ENCODE results near the gene FBXL3. TPM values are rescaled to one million over a fixed set of nuclear protein-coding genes. Genes with fewer than 3 reads are reported as not detected.

Gene FBXL3
- total and polyA plus RNA-seq, 2 of the 4 experiments (the other 2 are of a cell fraction): 15.3 to 43.6 TPM

DNA sequence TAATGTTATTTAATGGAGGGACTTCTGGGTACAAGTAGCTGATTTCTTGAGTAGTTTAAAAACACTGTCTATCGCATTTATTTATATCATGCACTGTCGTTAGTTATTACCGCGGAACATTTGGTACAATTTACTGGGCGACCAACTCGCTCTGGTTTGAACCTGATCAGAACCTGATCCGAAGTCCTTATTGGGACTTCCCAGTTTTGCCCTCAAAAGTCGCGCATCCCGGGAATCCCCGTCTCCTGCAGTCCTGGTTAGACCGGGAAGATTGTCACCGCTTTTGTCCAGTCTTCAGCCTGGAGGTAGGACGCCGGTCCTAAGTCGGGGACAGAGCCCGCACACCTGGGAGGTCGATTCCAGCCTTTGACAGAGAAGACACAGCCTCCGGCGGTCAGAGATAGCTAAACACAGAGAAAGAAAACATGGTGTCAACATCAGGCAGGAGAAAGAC, 34.4 kb downstream of the FBXL3 start:
- ATAC-seq (ENCODE audit: low read depth) (0 out of 2 replicates have a peak, but pooled peaks have one; percentile 1), DNase-seq (peak; percentile 23)
- WGBS, 2 experiments (ENCODE audit: extremely low coverage in 2 of 2, insufficient read length in 1 of 2): 3% methylated on average over 10 of the region's 20 CpGs; no CpG with 5 or more reads in 1 of the 2 experiments
- Histone ChIP-seq H4K91ac (ENCODE audit: insufficient read depth, low read depth, low read length) (peak overlapping the region; percentile 81; the same call in 1 of the 2 replicates), H3K4me3 (ENCODE audit: insufficient read depth, low read depth, low read length) (peak overlapping the region; percentile 83), H2AK5ac (ENCODE audit: low read depth, low read length) (peak overlapping the region; percentile 52; the same call in 1 of the 2 replicates), H3K4ac (ENCODE audit: low read depth, low read length) (peak overlapping the region; percentile 91), H2BK15ac (ENCODE audit: low read depth, low read length) (no peak overlapping the region), H3K23ac (ENCODE audit: low read depth, low read length) (peak overlapping the region; percentile 94), H3K27ac (ENCODE audit: insufficient read depth, low read length) (peak overlapping the region; percentile 60; the same call in 1 of the 2 replicates), H3K4me2 (ENCODE audit: low read depth, low read length) (peak overlapping the region; percentile 68), H4K20me1 (ENCODE audit: insufficient read depth, low read length) (no peaks in the 10 kb centered on the region), H3K9me1 (ENCODE audit: insufficient read depth, low read length) (peaks cover 7% of the 10 kb centered on the region), H3K36me3 (ENCODE audit: control insufficient read depth, insufficient read depth, low read length) (peaks cover 4% of the 10 kb centered on the region; the same call in 1 of the 2 replicates), H3K9me3 (ENCODE audit: control insufficient read depth, insufficient read depth, low read length) (no peaks in the 10 kb centered on the region), H2AK9ac (replicated peaks; ENCODE audit: low read depth, low read length, poor library complexity) (peak overlapping the region; percentile 90), H3K56ac (ENCODE audit: extremely low read depth, insufficient read depth, low read length) (peak overlapping the region; percentile 74; the same call in 1 of the 2 replicates), H2BK5ac (ENCODE audit: low read depth, low read length, poor library complexity, severe bottlenecking) (peak overlapping the region; percentile 48), H3K79me1 (ENCODE audit: low read depth in 1 of 2, low read length in 2 of 2) (peaks cover 23 to 35% of the 10 kb centered on the region in 2 experiments), H3K18ac (ENCODE audit: low read depth, low read length) (peak overlapping the region; percentile 14), H3K9ac (ENCODE audit: low read depth, low read length) (peak overlapping the region; percentile 89), H3K27me3 (ENCODE audit: control insufficient read depth, insufficient read depth, low read length) (no peaks in the 10 kb centered on the region), H2AFZ (replicated peaks; ENCODE audit: low read length, poor library complexity) (peak overlapping the region; percentile 98), H2BK20ac (ENCODE audit: low read depth, low read length) (no peak overlapping the region), H4K5ac (ENCODE audit: low read depth, low read length) (peak overlapping the region; percentile 67), H3K4me1 (ENCODE audit: control insufficient read depth, insufficient read depth, low read length) (peaks cover 4% of the 10 kb centered on the region; the same call in 1 of the 2 replicates), H4K8ac (ENCODE audit: low read depth in 2 of 2, low read length in 2 of 2) (peak overlapping the region; percentile 82 to 96), H2BK120ac (ENCODE audit: low read depth, low read length) (peak overlapping the region; percentile 73; the same call in 1 of the 2 replicates), H3K14ac (replicated peaks; ENCODE audit: low read depth, low read length) (peak overlapping the region; percentile 94)
- in situ Hi-C loops (cut with MboI; ENCODE audit: low sequenced_read_pairs) (loop anchor here (25.0 kb wide), 1 partner anchor 1305 kb away; no protein-coding TSS in a partner anchor), intact Hi-C loops (cut with micrococcal nuclease) (loop anchor here (5.0 kb wide), 1 partner anchor 835 kb away; no protein-coding TSS in a partner anchor), dilution Hi-C loops (cut with HindIII; ENCODE audit: low sequenced_read_pairs, unreplicated experiment) (no loop called here)
- CTCF ChIA-PET: interaction anchor here (0.7 to 3.7 kb wide), 3 partner anchors 10 to 284 kb away, joined by 3 to 15 read pairs (median 14); no protein-coding TSS in a partner anchor
- POLR2A ChIA-PET (ENCODE audit: unreplicated experiment): no interaction called here
- no TSS peak for BruUV-seq (replicated peaks)
- TF ChIP-seq FOS (IDR thresholded peaks at IDR 0.05; ENCODE audit: low read depth, low read length) (no peak), RCOR1 (IDR thresholded peaks at IDR 0.05; ENCODE audit: insufficient replicate concordance, low read length) (no peak), BHLHE40 (IDR thresholded peaks at IDR 0.05; ENCODE audit: low read depth, low read length) (no peak), MXI1 (IDR thresholded peaks at IDR 0.05; ENCODE audit: borderline replicate concordance, low read depth, low read length) (no peak), MAZ (IDR thresholded peaks at IDR 0.05; ENCODE audit: borderline replicate concordance, low read depth, low read length) (no peak), RFX5 (IDR thresholded peaks at IDR 0.05; ENCODE audit: low read depth, low read length) (no peak), RAD21 (IDR thresholded peaks at IDR 0.05; ENCODE audit: low read length) (no peak), POLR2A (IDR thresholded peaks at IDR 0.05; ENCODE audit: low read depth, low read length) (no peak), SMC3 (IDR thresholded peaks at IDR 0.05; ENCODE audit: low read depth, low read length) (no peak), CTCF (conservative IDR thresholded peaks at IDR 0.05; ENCODE audit: low read depth, low read length) (no peak), MAFK (IDR thresholded peaks at IDR 0.05; ENCODE audit: low read depth, low read length) (no peak), CHD1 (IDR thresholded peaks at IDR 0.05; ENCODE audit: low read depth, low read length) (no peak), NFE2L2 (IDR thresholded peaks at IDR 0.05; ENCODE audit: low read depth, low read length) (no peak), CEBPB (IDR thresholded peaks at IDR 0.05; ENCODE audit: low read depth, low read length) (no peak), ELK1 (IDR thresholded peaks at IDR 0.05; ENCODE audit: borderline replicate concordance, low read depth, low read length) (no peak)
